ENCODE measurements around the gene OAS3.

The OAS3 gene

DNA sequence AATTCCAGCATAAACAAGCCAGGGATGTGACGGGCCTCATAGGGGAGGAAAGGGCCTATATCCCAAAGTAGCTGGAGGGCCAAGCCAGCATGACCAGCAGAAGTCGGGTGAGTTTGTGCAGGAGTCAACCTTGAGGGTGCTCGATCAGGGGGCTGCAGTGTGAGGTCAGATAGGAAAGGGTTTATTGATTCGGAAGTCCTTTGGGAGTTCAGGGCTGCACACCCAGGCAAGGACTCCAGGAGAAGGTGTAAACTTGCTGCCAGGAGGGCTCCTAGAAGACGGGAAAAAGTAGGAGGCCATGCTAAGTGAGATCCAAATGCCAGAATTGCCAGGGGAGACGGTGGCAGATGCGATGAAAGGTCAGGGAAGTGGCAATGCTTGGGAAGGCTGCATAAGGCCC, 36.6 kb downstream of the OAS3 start:
- DNase-seq (ENCODE audit: insufficient read length, low spot score) (no peak), FAIRE-seq (no peak)
- TF ChIP-seq, protein P1, sequence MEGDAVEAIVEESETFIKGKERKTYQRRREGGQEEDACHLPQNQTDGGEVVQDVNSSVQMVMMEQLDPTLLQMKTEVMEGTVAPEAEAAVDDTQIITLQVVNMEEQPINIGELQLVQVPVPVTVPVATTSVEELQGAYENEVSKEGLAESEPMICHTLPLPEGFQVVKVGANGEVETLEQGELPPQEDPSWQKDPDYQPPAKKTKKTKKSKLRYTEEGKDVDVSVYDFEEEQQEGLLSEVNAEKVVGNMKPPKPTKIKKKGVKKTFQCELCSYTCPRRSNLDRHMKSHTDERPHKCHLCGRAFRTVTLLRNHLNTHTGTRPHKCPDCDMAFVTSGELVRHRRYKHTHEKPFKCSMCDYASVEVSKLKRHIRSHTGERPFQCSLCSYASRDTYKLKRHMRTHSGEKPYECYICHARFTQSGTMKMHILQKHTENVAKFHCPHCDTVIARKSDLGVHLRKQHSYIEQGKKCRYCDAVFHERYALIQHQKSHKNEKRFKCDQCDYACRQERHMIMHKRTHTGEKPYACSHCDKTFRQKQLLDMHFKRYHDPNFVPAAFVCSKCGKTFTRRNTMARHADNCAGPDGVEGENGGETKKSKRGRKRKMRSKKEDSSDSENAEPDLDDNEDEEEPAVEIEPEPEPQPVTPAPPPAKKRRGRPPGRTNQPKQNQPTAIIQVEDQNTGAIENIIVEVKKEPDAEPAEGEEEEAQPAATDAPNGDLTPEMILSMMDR (IDR thresholded peaks at IDR 0.05; ENCODE audit: insufficient read depth, missing control alignments), result no peak

DNA sequence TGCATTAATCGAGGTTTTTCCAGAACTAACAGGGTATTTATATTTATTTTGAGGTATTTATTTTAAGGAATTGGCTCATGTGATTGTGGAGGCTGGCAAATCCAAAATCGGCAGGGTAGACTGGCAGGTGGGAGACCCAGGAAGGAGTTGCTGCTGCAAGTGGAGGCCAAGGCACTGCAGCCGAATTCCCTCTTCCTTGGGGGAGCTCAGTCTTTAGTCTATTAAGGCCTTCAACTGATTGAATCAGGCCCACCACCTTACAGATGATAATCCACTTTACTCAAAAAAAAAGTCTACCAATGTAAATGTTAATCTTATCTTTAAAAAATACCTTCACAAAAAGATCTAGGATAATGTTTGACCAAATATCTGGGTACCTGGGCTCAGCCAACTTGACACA, 38.9 kb downstream of the OAS3 start:
- no peak for DNase-seq (ENCODE audit: insufficient read length, low spot score)
- TF ChIP-seq, protein P1 (IDR thresholded peaks at IDR 0.05; ENCODE audit: insufficient read depth, missing control alignments), result no peak
- no peak for FAIRE-seq

DNA sequence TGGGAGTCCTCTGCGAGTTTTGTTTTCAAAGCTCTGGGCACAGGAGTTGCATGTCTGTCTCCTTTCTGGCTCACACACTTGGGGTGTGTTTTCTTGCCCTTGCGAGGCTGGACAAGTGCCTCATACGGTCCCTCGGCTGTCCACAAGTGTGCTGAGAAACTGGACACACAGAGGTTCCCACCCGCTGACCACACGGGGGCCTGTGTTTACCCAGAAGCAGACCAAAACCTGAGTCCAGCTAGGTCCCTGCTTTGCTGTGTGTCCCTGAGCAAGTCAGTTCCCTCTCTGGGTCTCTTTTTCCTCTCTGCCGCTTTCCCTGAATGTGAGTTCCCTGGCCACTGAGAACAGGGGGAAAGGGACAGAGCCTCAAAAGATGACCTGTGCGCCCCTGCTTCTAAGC, 39.4 kb downstream of the OAS3 start:
- TF ChIP-seq, protein P1 (IDR thresholded peaks at IDR 0.05; ENCODE audit: insufficient read depth, missing control alignments), result no peak
- DNase-seq (ENCODE audit: insufficient read length, low spot score) (no peak), FAIRE-seq (no peak)

DNA sequence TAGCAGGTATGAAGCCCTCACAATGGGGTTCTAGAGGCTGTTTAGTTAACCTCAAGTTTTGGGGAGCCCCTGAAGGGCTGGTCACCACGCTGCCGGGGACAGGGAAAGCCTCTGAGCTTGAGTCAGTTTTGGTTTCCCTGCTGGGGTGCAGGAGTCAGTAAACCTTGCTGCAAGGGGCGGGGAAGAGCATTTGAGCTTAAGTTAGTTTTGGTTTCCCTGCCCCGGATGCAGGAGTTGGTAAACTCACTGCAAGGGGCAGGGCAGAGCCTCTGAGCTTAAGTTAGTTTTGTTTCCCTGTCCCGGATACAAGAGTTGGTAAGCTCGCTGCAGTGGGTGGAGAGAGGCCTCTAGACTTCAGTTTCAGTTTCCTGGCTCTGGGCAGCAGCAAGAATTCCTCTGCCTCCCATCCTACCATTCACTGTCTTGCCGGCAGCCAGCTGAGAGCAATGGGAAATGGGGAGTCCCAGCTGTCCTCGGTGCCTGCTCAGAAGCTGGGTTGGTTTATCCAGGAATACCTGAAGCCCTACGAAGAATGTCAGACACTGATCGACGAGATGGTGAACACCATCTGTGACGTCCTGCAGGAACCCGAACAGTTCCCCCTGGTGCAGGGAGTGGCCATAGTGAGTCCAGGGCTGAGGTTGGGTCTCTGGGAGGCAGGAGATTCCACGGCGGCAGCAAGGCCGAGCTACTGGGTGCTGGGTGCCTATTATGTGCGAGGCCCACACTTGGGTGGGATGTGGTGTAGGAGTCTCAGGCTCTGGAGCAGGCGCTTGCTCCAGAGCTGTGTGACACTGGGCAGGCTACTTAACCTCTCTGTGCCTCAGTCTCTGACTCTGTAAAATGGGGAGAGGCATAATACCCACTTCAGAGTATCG, 40.1 kb downstream of the OAS3 start, which contains the start of gene OAS2:
Gene OAS2, plus strand, starts transcription at position 357 of the 878 bp plus-strand sequence. Its CDS starts 90 bp downstream, at position 447.
- TF ChIP-seq, protein P1 (IDR thresholded peaks at IDR 0.05; ENCODE audit: insufficient read depth, missing control alignments), result no peak
- FAIRE-seq, result no peak

DNA sequence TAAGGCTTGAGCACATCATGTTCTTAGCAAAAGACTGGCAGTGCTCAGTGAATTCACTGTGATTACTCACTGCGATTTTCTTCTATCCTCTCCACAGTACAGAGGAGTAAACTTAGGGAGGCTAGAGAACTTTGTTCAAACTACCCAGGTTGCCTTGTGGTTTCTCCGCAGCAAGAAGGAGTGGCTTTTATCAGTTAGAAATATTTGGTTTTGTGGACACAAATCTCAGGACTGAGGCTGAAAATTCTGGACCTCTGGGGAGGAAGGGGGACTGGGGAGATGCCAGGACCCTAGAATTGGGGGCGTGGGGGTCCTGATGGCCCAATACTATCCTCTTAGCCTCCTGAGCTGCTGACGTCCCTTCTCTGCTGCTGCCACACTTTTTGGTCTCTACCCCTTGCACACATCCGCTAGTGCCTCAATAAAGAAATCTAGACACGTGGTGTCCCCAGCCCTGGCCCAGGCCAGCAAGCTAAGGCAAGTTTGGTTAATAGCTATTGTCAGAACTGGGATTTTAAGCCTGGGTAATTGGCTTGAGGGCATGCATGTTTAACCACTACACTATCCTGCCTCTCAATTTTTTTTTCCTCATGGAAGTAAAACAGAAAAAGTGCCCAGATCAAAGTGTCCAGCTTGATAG, 40.9 kb downstream of the OAS3 start:
- FAIRE-seq (no peak), DNase-seq (ENCODE audit: insufficient read length, low spot score) (no peak)
- TF ChIP-seq, protein P1 (IDR thresholded peaks at IDR 0.05; ENCODE audit: insufficient read depth, missing control alignments), result no peak

More for the DNA sequence above, 40.1 kb downstream of the OAS3 start, which contains the start of gene OAS2:
- no peak for DNase-seq (ENCODE audit: insufficient read length, low spot score)

DNA sequence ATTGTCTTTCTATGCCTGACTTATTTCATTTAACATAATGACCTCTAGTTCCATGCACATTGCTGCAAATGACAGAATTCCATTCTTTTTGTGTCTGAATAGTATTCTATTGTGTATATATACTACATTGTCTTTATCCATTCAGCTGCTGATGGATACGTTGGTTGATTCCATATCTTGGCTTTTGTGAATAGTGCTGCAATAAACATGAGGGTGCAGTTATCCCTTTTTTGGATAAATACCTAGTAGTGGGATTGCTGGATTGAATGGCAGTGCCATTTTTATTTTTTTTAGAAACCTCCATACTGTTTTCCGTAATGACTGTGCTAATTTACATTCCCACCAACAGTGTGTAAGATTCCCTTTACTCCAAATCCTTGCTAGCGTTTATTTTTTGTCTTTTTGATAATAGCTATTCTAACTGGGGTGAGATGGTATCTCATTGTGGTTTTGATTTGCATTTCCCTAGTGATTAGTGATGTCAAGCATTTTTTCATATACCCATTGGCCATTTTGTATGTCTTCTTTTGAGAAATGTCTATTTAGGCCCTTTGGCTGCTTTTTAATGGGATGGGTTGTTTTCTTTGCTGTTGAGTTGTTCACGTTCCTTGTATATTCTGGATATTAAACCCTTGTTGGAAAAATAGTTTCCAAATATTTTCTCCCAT, 42.4 kb downstream of the OAS3 start:
- TF ChIP-seq, protein P1 (IDR thresholded peaks at IDR 0.05; ENCODE audit: insufficient read depth, missing control alignments), result no peak
- DNase-seq (ENCODE audit: insufficient read length, low spot score) (no peak), FAIRE-seq (no peak)
